Esophagus muscularis mucosa (tissue), 4 donors: ENCODE results near the gene PRELID1.

ENCODE experiments used
- EP300 ChIP-seq: sonication (generic); formaldehyde crosslinking; IDR thresholded peaks from one replicate; pipeline ENCODE4 v1.6.1; 2017; ENCODE audit warnings: antibody characterized with exemption
- POLR2A ChIP-seq: fragments of 450-650 bp; IDR thresholded peaks from one replicate; pipeline ENCODE4 v1.6.1; 2017; ENCODE audit warnings: antibody characterized with exemption, moderate library complexity, mild to moderate bottlenecking, low read depth
- POLR2AphosphoS5 ChIP-seq, 2 donors: sonication (generic); formaldehyde crosslinking; IDR thresholded peaks; one replicate each; pipeline ENCODE4 v1.6.1; 2017; ENCODE audit warnings: antibody characterized with exemption in 2 of 2
- TF ChIP-seq, protein P1 (sequence below), 3 experiments: fragments of 200-600 bp in 2 of 3; fragments of 450-650 bp in 1 of 3; sonication (generic) in 2 of 3; IDR thresholded peaks; one replicate each; pipeline ENCODE4 v1.5.1; 2017 to 2019; ENCODE audit warnings: antibody characterized with exemption in 3 of 3, mild to moderate bottlenecking in 2 of 3, moderate library complexity in 1 of 3

DNA sequence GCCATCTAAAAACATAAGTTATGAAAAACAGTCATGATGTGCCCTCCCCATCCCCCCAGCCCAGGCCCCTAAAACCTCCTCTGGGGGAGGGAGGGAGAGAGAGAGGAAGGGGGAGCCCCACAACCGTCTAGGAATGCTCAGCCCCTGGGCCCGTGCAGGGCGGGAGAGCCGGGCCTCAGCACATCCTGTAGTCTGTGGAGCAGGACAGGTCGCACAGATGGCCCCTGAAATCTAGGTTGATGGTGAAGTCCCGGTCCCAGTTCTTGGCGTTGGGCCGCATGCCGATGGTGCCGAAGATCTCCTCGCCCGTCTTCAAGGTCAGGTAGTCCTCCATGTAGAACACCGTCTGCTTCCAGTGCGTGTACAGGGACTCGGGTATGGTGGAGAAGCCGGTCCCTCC is 38.2 kb upstream of the PRELID1 start:
- TF ChIP-seq, protein P1, sequence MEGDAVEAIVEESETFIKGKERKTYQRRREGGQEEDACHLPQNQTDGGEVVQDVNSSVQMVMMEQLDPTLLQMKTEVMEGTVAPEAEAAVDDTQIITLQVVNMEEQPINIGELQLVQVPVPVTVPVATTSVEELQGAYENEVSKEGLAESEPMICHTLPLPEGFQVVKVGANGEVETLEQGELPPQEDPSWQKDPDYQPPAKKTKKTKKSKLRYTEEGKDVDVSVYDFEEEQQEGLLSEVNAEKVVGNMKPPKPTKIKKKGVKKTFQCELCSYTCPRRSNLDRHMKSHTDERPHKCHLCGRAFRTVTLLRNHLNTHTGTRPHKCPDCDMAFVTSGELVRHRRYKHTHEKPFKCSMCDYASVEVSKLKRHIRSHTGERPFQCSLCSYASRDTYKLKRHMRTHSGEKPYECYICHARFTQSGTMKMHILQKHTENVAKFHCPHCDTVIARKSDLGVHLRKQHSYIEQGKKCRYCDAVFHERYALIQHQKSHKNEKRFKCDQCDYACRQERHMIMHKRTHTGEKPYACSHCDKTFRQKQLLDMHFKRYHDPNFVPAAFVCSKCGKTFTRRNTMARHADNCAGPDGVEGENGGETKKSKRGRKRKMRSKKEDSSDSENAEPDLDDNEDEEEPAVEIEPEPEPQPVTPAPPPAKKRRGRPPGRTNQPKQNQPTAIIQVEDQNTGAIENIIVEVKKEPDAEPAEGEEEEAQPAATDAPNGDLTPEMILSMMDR (IDR thresholded peaks at IDR 0.05) = no peak
- no peak for TF ChIP-seq POLR2AphosphoS5 (IDR thresholded peaks at IDR 0.05)
- no peak for TF ChIP-seq POLR2A
- no peak for TF ChIP-seq EP300
